Transverse colon (tissue), 4 donors: ENCODE results near the gene WNT4.

ENCODE experiments used
- CTCF ChIP-seq, 5 experiments: fragments of 200-600 bp in 3 of 5; fragments of 450-650 bp in 2 of 5; sonication (generic) in 3 of 5; IDR thresholded peaks; 1 replicate in 2 of 5; 2 replicates in 3 of 5; pipeline ENCODE4 v1.5.1; 2016 to 2017; ENCODE audit warnings: antibody characterized with exemption in 5 of 5, inconsistent platforms in 3 of 5, mild to moderate bottlenecking in 2 of 5, moderate library complexity in 1 of 5
- POLR2A ChIP-seq: fragments of 450-650 bp; IDR thresholded peaks from one replicate; pipeline ENCODE4 v1.6.1; 2016; ENCODE audit warnings: antibody characterized with exemption, mild to moderate bottlenecking, moderate library complexity
- POLR2AphosphoS5 ChIP-seq, 3 donors: sonication (generic); formaldehyde crosslinking; IDR thresholded peaks; one replicate each; pipeline ENCODE4 v1.6.1; 2016; ENCODE audit warnings: antibody characterized with exemption in 3 of 3

GRCh38 chr1:22108339-22109105 is 34.4 kb downstream of the WNT4 start:
- no peak for TF ChIP-seq POLR2A
- TF ChIP-seq POLR2AphosphoS5 (IDR thresholded peaks at IDR 0.05), result peak in 2 of 3 donors; percentile 45 to 74
- TF ChIP-seq CTCF (IDR thresholded peaks at IDR 0.05), result no peak
